Spinal cord (tissue), 10 donors: ENCODE results near the gene PPARG. TPM values are rescaled to one million over a fixed set of nuclear protein-coding genes. Genes with fewer than 3 reads are reported as not detected.

Source experiments
- DNase-seq, 6 donors: peaks; one replicate each; pipeline versions ENCODE4 v3.0.0 to v3.0.0-alpha.2; 2013 to 2015; ENCODE audit warnings: low spot score in 6 of 6, low read depth in 4 of 6
- H3K27ac ChIP-seq: one replicate; pipeline ENCODE4 v1.5.1; 2013; ENCODE audit warnings: low read depth, low read length, control low read depth
- H3K27me3 ChIP-seq: one replicate; pipeline ENCODE4 v1.6.1; 2013; ENCODE audit warnings: low read length; ENCODE audit not compliant: control insufficient read depth, insufficient read depth
- H3K36me3 ChIP-seq: one replicate; pipeline ENCODE4 v1.6.1; 2013; ENCODE audit warnings: low read length; ENCODE audit not compliant: control insufficient read depth, insufficient read depth
- H3K4me1 ChIP-seq: one replicate; pipeline ENCODE4 v1.6.1; 2013; ENCODE audit warnings: low read length; ENCODE audit not compliant: control insufficient read depth, insufficient read depth
- H3K4me3 ChIP-seq: one replicate; pipeline ENCODE4 v1.5.1; 2013; ENCODE audit warnings: low read depth, low read length, control low read depth
- H3K9me3 ChIP-seq: one replicate; pipeline ENCODE4 v1.6.1; 2013; ENCODE audit warnings: low read length; ENCODE audit not compliant: control insufficient read depth, insufficient read depth
- WGBS: methylation state at CpG from one replicate; pipeline ENCODE4 v1.1.5; 2013; ENCODE audit warnings: missing lambda C conversion rate; ENCODE audit not compliant: insufficient coverage; 5-methylcytosine and 5-hydroxymethylcytosine counted together
- polyA plus RNA-seq, 2 donors: library from polyadenylated mRNA; unstranded; fragments of 120-200 nt; gene quantifications; one replicate each; pipeline ENCODE4 v1.2.1, GENCODE V29; 2013; ENCODE audit not compliant: insufficient read length in 2 of 2
- total RNA-seq, 2 donors: library from RNA; depleted of rRNA in 1 of 2; stranded (reverse); fragments of 120-200 nt in 1 of 2; fragments of >200 nt in 1 of 2; gene quantifications; one replicate each; pipeline versions ENCODE4 v1.2.3 to v1.2.4, GENCODE V29; 2013 to 2014
- donor health status: healthy.

Gene PPARG
- total and polyA plus RNA-seq, 4 donors, result 3.0 to 7.1 (median 3.8) TPM

DNA sequence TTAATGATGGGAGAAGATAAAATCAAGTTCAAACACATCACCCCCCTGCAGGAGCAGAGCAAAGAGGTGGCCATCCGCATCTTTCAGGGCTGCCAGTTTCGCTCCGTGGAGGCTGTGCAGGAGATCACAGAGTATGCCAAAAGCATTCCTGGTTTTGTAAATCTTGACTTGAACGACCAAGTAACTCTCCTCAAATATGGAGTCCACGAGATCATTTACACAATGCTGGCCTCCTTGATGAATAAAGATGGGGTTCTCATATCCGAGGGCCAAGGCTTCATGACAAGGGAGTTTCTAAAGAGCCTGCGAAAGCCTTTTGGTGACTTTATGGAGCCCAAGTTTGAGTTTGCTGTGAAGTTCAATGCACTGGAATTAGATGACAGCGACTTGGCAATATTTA, 127.9 kb downstream of the PPARG start:
- 85% methylated on average over 3 of the region's 8 CpGs for WGBS
- Histone ChIP-seq H3K36me3 (no peaks in the 10 kb centered on the region), H3K27me3 (no peaks in the 10 kb centered on the region), H3K4me1 (peaks cover 4% of the 10 kb centered on the region), H3K27ac (no peak overlapping the region), H3K9me3 (no peaks in the 10 kb centered on the region), H3K4me3 (no peak overlapping the region)
- no peak for DNase-seq

DNA sequence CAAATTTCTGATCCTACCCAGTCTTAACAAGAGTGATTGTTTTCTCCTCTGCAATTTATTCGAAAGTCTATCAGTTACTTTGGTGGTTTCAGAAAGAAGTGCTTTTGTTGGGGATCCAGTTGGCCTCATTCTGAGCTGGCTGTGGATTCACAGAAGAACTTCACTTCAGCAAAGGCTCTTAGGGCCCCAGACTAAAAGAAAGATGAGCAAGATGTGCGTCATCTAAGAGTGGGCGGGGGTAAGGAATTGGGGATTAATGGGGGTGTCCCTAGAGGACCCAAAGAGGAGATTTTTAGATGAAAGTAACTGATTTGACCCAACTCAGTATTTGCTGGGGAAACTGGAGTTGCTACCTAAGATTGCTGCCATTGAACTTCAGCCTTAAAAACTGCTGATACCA, 131.5 kb downstream of the PPARG start:
- DNase-seq, result no peak
- no peak overlapping the region for H3K4me3 ChIP-seq
- 92% methylated on average over 2 of the region's 3 CpGs for WGBS
- no peaks in the 10 kb centered on the region for H3K36me3 ChIP-seq
- H3K27me3 ChIP-seq, result no peaks in the 10 kb centered on the region
- no peak overlapping the region for H3K27ac ChIP-seq
- H3K4me1 ChIP-seq, result peaks cover 4% of the 10 kb centered on the region
- H3K9me3 ChIP-seq, result no peaks in the 10 kb centered on the region

DNA sequence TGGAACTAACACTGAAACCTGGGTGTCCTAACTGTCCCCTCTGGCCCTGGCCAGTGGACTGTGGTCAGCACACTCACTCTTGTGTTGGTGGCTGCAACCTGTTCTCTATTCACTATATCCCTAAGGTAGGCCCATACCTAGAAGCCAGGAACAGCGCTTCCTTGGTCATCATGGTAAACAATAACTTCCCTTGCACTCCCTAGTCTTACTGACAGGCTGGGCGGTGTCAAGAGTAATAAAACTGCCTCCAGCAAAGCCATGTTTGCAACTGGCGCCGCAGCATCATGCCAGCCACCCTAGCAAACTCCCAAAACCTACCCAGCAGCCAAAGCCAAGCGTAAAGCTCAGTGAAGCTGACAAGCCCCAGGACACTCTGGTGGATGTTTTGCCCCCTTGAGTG, 132.3 kb downstream of the PPARG start:
- H3K4me1 ChIP-seq, result peaks cover 4% of the 10 kb centered on the region
- WGBS, result 57% methylated on average over 2 of the region's 5 CpGs
- no peaks in the 10 kb centered on the region for H3K27me3 ChIP-seq
- no peaks in the 10 kb centered on the region for H3K9me3 ChIP-seq
- no peak overlapping the region for H3K4me3 ChIP-seq
- no peak overlapping the region for H3K27ac ChIP-seq
- H3K36me3 ChIP-seq, result no peaks in the 10 kb centered on the region
- no peak for DNase-seq

DNA sequence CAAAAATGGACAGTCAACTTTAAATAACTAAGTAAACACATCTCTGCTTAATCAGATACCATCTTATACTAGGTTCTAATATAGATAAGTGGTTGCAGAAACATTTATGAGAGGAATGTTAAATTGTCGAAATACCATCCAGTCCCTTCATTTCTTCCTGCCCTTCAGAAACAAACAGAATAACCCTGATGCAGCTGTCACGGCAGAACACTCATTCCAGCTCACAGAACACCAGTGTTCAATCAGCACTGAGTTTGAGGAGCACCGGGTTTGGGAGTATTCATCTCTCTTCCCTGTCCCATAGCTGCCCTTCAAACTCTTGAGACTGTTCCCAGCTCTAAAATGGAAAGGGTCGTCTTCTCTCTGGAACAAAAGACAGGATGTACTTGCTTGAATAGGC, 134.3 kb downstream of the PPARG start:
- Histone ChIP-seq H3K27me3 (no peaks in the 10 kb centered on the region), H3K36me3 (no peaks in the 10 kb centered on the region), H3K27ac (no peak overlapping the region), H3K9me3 (no peaks in the 10 kb centered on the region), H3K4me3 (no peak overlapping the region), H3K4me1 (peaks cover 4% of the 10 kb centered on the region)
- no peak for DNase-seq
- WGBS, result 78% methylated on average over 2 of the region's 4 CpGs

DNA sequence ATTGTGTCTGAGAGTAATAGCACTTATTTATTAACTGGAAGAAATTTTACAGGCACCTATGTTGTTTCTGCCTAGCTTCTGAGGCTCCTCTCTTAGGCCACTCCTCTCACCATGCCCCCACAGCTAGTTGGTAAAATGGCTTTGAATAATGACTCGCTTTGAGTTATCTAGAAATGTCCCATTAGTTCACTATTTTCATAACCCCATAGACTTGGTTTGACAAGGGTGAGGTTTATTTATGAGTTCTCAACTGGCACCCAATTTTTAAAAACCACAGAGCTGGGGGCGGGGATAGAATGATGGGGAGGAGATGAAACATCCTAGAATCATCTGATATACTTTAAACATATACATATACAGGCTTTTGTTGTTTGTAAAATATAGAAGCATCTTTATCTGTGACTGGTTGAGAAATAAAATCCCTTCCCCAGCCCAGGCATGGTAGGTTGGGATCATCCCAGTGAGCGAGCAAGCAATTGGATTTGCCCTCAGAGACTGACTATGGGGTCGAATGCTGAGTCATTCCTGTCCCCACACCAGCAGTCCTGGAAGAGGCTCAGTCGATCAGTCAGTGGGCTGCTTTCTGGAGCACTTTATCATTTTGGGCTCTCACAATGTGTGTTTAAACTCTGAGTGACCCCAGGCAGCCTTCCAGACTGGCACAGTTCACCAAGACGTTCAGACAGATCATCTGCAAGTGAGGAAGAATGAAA, 135.2 kb downstream of the PPARG start:
- peaks cover 4% of the 10 kb centered on the region for H3K4me1 ChIP-seq
- H3K36me3 ChIP-seq, result no peaks in the 10 kb centered on the region
- WGBS, result 47% methylated on average over 3 of the region's 6 CpGs
- no peaks in the 10 kb centered on the region for H3K9me3 ChIP-seq
- H3K27ac ChIP-seq, result no peak overlapping the region
- H3K4me3 ChIP-seq, result no peak overlapping the region
- H3K27me3 ChIP-seq, result no peaks in the 10 kb centered on the region
- DNase-seq, result no peak

DNA sequence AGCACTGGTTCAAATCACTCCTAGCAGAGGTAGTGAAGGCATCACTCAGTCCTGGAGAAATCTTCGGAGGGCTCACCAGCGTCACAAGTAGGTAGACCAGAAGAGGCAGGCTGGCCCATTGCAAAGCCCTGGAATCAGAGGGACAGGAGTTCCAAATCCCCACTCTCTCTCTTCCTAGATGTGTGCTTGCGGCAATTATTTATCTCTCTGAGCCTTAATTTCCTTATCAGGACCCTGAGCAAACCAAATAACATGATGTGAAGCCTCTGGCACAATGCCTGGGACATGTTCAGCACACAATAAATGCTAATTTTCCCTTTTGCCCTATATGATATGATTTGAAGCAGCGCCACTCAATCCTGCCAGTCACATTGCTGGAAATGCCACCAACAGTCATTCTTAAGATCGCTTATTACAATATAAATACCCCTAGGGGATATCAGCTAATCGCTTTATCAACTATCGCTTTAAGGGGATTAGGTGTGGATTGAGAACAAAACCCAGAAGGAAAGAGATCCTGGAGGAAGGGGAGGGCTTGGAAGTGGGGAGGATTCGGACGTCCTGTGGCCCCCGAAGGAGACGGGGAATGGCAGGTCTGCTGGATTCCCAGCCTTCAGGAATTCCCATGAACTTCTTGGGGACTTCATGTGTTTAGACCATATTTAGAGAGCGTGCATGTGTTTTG, 135.9 kb downstream of the PPARG start:
- no peak overlapping the region for H3K4me3 ChIP-seq
- no peaks in the 10 kb centered on the region for H3K27me3 ChIP-seq
- no peak overlapping the region for H3K27ac ChIP-seq
- no peaks in the 10 kb centered on the region for H3K9me3 ChIP-seq
- no peak for DNase-seq
- H3K4me1 ChIP-seq, result peaks cover 4% of the 10 kb centered on the region
- WGBS, result 94% methylated on average over 7 of the region's 12 CpGs
- H3K36me3 ChIP-seq, result no peaks in the 10 kb centered on the region

DNA sequence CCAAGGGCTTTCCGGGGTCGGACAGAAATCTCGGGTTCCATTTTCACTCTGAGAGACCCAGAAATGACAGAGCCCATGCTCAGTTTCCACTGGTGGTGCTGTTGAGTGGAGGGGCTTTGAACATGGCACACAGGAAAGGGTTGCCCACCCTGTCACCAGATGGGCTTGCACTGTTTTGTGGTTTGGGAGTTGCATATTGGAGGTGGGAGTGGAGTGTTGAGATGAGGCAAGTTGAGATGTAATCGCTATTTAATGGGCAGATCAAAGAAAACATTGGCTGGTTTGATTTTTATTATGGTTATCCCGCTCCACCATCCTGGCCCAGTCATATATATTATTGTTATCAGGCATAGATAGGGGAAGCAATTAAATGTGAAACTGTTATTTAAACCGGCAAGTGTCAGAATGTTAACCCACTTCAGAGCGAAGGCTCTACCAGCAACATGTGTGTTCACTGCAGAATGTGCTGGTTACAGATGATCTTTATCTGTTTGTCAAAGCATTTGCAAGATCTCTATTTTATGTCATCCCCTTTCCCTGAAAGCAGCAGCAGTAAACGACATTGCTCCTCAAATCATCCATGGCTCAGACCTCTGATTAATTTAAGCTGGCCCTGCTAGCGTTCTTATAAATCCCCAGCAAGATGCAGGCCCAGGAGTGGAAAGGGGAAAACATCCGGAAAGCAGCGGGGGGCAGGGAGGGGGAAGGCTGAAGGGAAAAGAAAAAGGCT, 137.1 kb downstream of the PPARG start:
- no peak for DNase-seq
- Histone ChIP-seq H3K4me1 (peaks cover 3% of the 10 kb centered on the region), H3K36me3 (no peaks in the 10 kb centered on the region), H3K4me3 (no peak overlapping the region), H3K27ac (no peak overlapping the region), H3K27me3 (no peaks in the 10 kb centered on the region), H3K9me3 (no peaks in the 10 kb centered on the region)
- 48% methylated on average over 7 of the region's 11 CpGs for WGBS

DNA sequence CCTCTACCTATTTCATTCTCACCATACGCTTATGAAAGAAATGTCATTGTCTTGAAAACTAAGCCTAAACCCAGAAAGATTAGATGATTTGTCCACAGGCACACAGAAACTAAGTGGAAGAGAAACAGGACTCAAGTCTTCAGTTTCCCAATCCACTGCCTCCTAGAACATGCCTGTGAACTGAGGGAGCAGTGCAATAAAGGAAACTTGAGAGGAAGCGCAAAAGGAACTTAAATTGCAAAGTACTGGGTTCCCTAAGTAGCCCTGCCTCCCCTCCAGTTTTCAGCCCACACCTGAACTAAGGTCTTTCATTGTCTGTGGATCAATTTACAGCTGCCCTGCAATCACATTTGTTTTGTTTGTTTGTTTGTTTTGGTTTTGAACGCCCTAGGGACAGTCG, 138.7 kb downstream of the PPARG start:
- DNase-seq, result no peak
- H3K9me3 ChIP-seq, result no peaks in the 10 kb centered on the region
- H3K36me3 ChIP-seq, result no peaks in the 10 kb centered on the region
- no peaks in the 10 kb centered on the region for H3K27me3 ChIP-seq
- no peak overlapping the region for H3K27ac ChIP-seq
- 50% methylated on average over 2 of the region's 4 CpGs for WGBS
- H3K4me3 ChIP-seq, result no peak overlapping the region
- no peaks in the 10 kb centered on the region for H3K4me1 ChIP-seq

DNA sequence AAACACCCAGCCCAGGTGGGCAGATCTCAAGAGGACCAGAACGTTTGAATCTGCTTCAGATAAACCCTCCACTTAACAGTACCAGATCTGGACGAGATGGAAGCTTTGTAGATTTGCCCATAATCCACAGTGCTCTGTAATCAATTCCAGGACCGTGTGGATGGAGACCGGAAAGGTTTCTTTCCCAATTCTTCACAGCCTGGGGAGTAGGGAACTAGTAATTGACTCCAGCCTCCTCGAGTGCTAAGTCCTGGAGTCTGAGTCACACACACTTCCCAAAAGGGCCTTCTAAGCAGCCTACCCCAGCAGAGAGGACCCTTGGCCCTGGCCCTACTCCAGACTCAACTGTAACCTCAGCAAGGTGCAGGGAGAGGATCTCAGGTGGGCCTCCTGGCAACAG, 139.3 kb downstream of the PPARG start:
- no peak overlapping the region for H3K4me3 ChIP-seq
- no peak overlapping the region for H3K27ac ChIP-seq
- DNase-seq, result no peak
- 50% methylated on average over 1 of the region's 5 CpGs for WGBS
- H3K9me3 ChIP-seq, result no peaks in the 10 kb centered on the region
- no peaks in the 10 kb centered on the region for H3K27me3 ChIP-seq
- H3K4me1 ChIP-seq, result no peaks in the 10 kb centered on the region
- no peaks in the 10 kb centered on the region for H3K36me3 ChIP-seq
